Astrocyte (in vitro differentiated cells and primary cell): ENCODE data around the gene SMAD3. TPM values are rescaled to one million over a fixed set of nuclear protein-coding genes. Genes with fewer than 3 reads are reported as not detected.

ENCODE experiments used
- DNase-seq: peaks from one replicate; pipeline ENCODE4 v3.0.0-alpha.2; 2010; ENCODE audit warnings: low read depth
- FAIRE-seq: peaks from 2 replicates; lab custom pipeline; 2011; peaks lifted over from hg19 to GRCh38; lab: Jason Lieb, UNC
- H2AFZ ChIP-seq: 2 replicates; pipeline ENCODE4 v1.6.0; 2012; ENCODE audit warnings: low read depth, low read length, inconsistent platforms
- H3K27ac ChIP-seq: 2 replicates; pipeline ENCODE4 v1.5.1; 2011; ENCODE audit warnings: low read depth, low read length, inconsistent platforms
- H3K27me3 ChIP-seq: 2 replicates; pipeline ENCODE4 v1.6.0; 2011; ENCODE audit warnings: low read length, inconsistent platforms; ENCODE audit not compliant: insufficient read depth
- H3K36me3 ChIP-seq: 2 replicates; pipeline ENCODE4 v1.5.1; 2011; ENCODE audit warnings: low read length, inconsistent platforms; ENCODE audit not compliant: insufficient read depth
- H3K4me1 ChIP-seq: 2 replicates; pipeline ENCODE4 v1.5.1; 2011; ENCODE audit warnings: low read length, inconsistent platforms; ENCODE audit not compliant: insufficient read depth
- H3K4me2 ChIP-seq: 2 replicates; pipeline ENCODE4 v1.6.0; 2012; ENCODE audit warnings: low read length, inconsistent platforms
- H3K4me3 ChIP-seq: 2 replicates; pipeline ENCODE4 v1.5.1; 2011; ENCODE audit warnings: low read depth, mild to moderate bottlenecking, low read length, inconsistent platforms; ENCODE audit not compliant: insufficient read depth
- H3K79me2 ChIP-seq: 2 replicates; pipeline ENCODE4 v1.6.0; 2012; ENCODE audit warnings: mild to moderate bottlenecking, low read length, inconsistent platforms; ENCODE audit not compliant: insufficient read depth
- H3K9ac ChIP-seq: 2 replicates; pipeline ENCODE4 v1.6.0; 2012; ENCODE audit warnings: mild to moderate bottlenecking, low read length, inconsistent platforms
- H3K9me3 ChIP-seq: 2 replicates; pipeline ENCODE4 v1.5.1; 2012; ENCODE audit warnings: low read depth, mild to moderate bottlenecking, low read length, inconsistent platforms; ENCODE audit not compliant: insufficient read depth
- H4K20me1 ChIP-seq: 2 replicates; pipeline ENCODE4 v1.6.0; 2012; ENCODE audit warnings: low read length, inconsistent platforms; ENCODE audit not compliant: insufficient read depth
- H3K27ac Mint-ChIP-seq: one replicate; pipeline ENCODE4 v1.8.0; 2021; ENCODE audit warnings: mild to moderate bottlenecking, mixed read lengths; ENCODE audit not compliant: unreplicated experiment
- H3K27me3 Mint-ChIP-seq: one replicate; pipeline ENCODE4 v1.8.0; 2021; ENCODE audit warnings: low read depth, mixed read lengths; ENCODE audit not compliant: unreplicated experiment
- H3K36me3 Mint-ChIP-seq: one replicate; pipeline ENCODE4 v1.8.0; 2021; ENCODE audit warnings: low read depth, mixed read lengths; ENCODE audit not compliant: unreplicated experiment
- H3K4me1 Mint-ChIP-seq: one replicate; pipeline ENCODE4 v1.8.0; 2021; ENCODE audit warnings: low read depth, mixed read lengths; ENCODE audit not compliant: unreplicated experiment
- H3K4me3 Mint-ChIP-seq: one replicate; pipeline ENCODE4 v1.8.0; 2021; ENCODE audit warnings: mild to moderate bottlenecking, moderate library complexity, mixed read lengths; ENCODE audit not compliant: unreplicated experiment
- H3K9me3 Mint-ChIP-seq: one replicate; pipeline ENCODE4 v1.8.0; 2021; ENCODE audit warnings: mild to moderate bottlenecking, mixed read lengths; ENCODE audit not compliant: unreplicated experiment
- EZH2 ChIP-seq: IDR thresholded peaks from 2 replicates; pipeline ENCODE4 v1.6.1; 2012; ENCODE audit warnings: mild to moderate bottlenecking, low read length, inconsistent platforms; ENCODE audit not compliant: insufficient read depth
- total RNA-seq: library from RNA; stranded (reverse); gene quantifications from 2 replicates; pipeline ENCODE4 v1.2.1, GENCODE V29; 2021
- TF ChIP-seq, protein P1 (sequence below): IDR thresholded peaks from 2 replicates; pipeline ENCODE4 v1.5.1; 2011; ENCODE audit warnings: low read depth, mild to moderate bottlenecking, inconsistent platforms, low read length, moderate library complexity; ENCODE audit not compliant: insufficient read depth

The SMAD3 gene
- total RNA-seq, 1 donor from 2014 or later: 78.0 TPM

DNA sequence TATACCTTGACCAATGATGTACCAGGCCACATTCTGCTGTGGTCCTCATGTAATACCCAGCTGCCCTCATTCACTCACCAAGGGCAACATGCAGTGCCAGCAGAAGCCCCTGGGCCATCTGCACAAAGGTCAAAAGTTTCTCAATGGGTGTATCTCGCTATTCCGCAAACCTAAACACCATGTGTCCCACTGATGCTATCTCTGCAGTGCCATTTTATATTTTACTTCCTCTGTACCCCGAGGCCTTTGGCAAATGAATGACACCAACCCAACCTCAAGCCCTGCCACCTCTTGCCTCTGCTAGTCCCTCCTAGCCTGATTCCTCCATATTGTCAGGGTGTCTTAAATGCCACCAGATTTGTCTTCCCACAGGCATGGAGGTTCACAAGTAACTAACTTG, 129.9 kb downstream of the SMAD3 start:
- Histone ChIP-seq H3K79me2 (no peaks in the 10 kb centered on the region), H3K9me3 (no peaks in the 10 kb centered on the region), H3K27ac (no peak overlapping the region), H4K20me1 (no peaks in the 10 kb centered on the region), H2AFZ (no peak overlapping the region), H3K4me3 (no peak overlapping the region), H3K4me2 (no peak overlapping the region), H3K9ac (no peak overlapping the region), H3K27me3 (no peaks in the 10 kb centered on the region), H3K4me1 (peaks cover 20% of the 10 kb centered on the region), H3K36me3 (peaks cover 23% of the 10 kb centered on the region)
- H3K9me3 Mint-ChIP-seq: no peaks in the 10 kb centered on the region
- H3K4me3 Mint-ChIP-seq: no peak overlapping the region
- TF ChIP-seq EZH2: no peak
- TF ChIP-seq, protein P1, sequence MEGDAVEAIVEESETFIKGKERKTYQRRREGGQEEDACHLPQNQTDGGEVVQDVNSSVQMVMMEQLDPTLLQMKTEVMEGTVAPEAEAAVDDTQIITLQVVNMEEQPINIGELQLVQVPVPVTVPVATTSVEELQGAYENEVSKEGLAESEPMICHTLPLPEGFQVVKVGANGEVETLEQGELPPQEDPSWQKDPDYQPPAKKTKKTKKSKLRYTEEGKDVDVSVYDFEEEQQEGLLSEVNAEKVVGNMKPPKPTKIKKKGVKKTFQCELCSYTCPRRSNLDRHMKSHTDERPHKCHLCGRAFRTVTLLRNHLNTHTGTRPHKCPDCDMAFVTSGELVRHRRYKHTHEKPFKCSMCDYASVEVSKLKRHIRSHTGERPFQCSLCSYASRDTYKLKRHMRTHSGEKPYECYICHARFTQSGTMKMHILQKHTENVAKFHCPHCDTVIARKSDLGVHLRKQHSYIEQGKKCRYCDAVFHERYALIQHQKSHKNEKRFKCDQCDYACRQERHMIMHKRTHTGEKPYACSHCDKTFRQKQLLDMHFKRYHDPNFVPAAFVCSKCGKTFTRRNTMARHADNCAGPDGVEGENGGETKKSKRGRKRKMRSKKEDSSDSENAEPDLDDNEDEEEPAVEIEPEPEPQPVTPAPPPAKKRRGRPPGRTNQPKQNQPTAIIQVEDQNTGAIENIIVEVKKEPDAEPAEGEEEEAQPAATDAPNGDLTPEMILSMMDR: no peak
- FAIRE-seq: no peak
- no peak for DNase-seq
- peaks cover 24% of the 10 kb centered on the region for H3K36me3 Mint-ChIP-seq
- H3K27me3 Mint-ChIP-seq: no peaks in the 10 kb centered on the region
- H3K27ac Mint-ChIP-seq: no peak overlapping the region
- H3K4me1 Mint-ChIP-seq: peaks cover 31% of the 10 kb centered on the region

GRCh38 chr15:67196222-67196621, 130.8 kb downstream of the SMAD3 start:
- no peak for DNase-seq
- Mint-ChIP-seq H3K27ac (no peak overlapping the region), H3K27me3 (no peaks in the 10 kb centered on the region), H3K36me3 (peaks cover 23% of the 10 kb centered on the region), H3K4me3 (no peak overlapping the region), H3K9me3 (no peaks in the 10 kb centered on the region), H3K4me1 (peaks cover 40% of the 10 kb centered on the region)
- H3K36me3 ChIP-seq: peaks cover 18% of the 10 kb centered on the region
- FAIRE-seq: no peak
- peak overlapping the region; percentile 41 for H3K4me2 ChIP-seq
- H3K27me3 ChIP-seq: no peaks in the 10 kb centered on the region
- H3K9me3 ChIP-seq: no peaks in the 10 kb centered on the region
- no peak overlapping the region for H2AFZ ChIP-seq
- peak overlapping the region; percentile 49 for H3K9ac ChIP-seq
- TF ChIP-seq, protein P1: no peak
- TF ChIP-seq EZH2: no peak
- no peaks in the 10 kb centered on the region for H4K20me1 ChIP-seq
- peaks cover 22% of the 10 kb centered on the region for H3K4me1 ChIP-seq
- no peaks in the 10 kb centered on the region for H3K79me2 ChIP-seq
- peak overlapping the region; percentile 62 for H3K27ac ChIP-seq
- no peak overlapping the region for H3K4me3 ChIP-seq

- Histone ChIP-seq H3K4me3 (no peak overlapping the region), H3K79me2 (no peaks in the 10 kb centered on the region), H3K27me3 (no peaks in the 10 kb centered on the region), H2AFZ (no peak overlapping the region), H3K9me3 (no peaks in the 10 kb centered on the region), H3K36me3 (peaks cover 12% of the 10 kb centered on the region), H3K9ac (peak overlapping the region; percentile 49), H3K4me2 (peak overlapping the region; percentile 41), H4K20me1 (no peaks in the 10 kb centered on the region), H3K4me1 (peaks cover 26% of the 10 kb centered on the region), H3K27ac (peak overlapping the region; percentile 62)
- TF ChIP-seq, protein P1: no peak
- no peak for TF ChIP-seq EZH2
- FAIRE-seq: no peak
- DNase-seq: peak; percentile 96
- peaks cover 23% of the 10 kb centered on the region for H3K36me3 Mint-ChIP-seq
- H3K9me3 Mint-ChIP-seq: no peaks in the 10 kb centered on the region
- peaks cover 46% of the 10 kb centered on the region for H3K4me1 Mint-ChIP-seq
- peak overlapping the region; percentile 55 for H3K27ac Mint-ChIP-seq
- no peak overlapping the region for H3K4me3 Mint-ChIP-seq
- no peaks in the 10 kb centered on the region for H3K27me3 Mint-ChIP-seq
Observed at GRCh38 chr15:67196672-67197363, 131.4 kb downstream of the SMAD3 start.
